HFFc6 (cell line): Measurements from ENCODE around the gene USP4. TPM values are rescaled to one million over a fixed set of nuclear protein-coding genes. Genes with fewer than 3 reads are reported as not detected.

Source experiments
- DNase-seq: peaks from one replicate; pipeline ENCODE4 v3.0.0-alpha.2; 2018
- H3K27ac Mint-ChIP-seq: 2 replicates; pipeline ENCODE4 v1.8.0; 2020; ENCODE audit warnings: mild to moderate bottlenecking, mixed read lengths
- H3K27me3 Mint-ChIP-seq: 2 replicates; pipeline ENCODE4 v1.8.0; 2021; ENCODE audit warnings: mild to moderate bottlenecking, moderate library complexity, mixed read lengths; ENCODE audit not compliant: insufficient read depth
- H3K36me3 Mint-ChIP-seq: 2 replicates; pipeline ENCODE4 v1.8.0; 2021; ENCODE audit warnings: low read depth, mixed read lengths
- H3K4me1 Mint-ChIP-seq: 2 replicates; pipeline ENCODE4 v1.8.0; 2020; ENCODE audit warnings: low read depth, mixed read lengths
- H3K4me3 Mint-ChIP-seq: 2 replicates; pipeline ENCODE4 v1.8.0; 2020; ENCODE audit warnings: mild to moderate bottlenecking, moderate library complexity, mixed read lengths
- H3K9me3 Mint-ChIP-seq: 2 replicates; pipeline ENCODE4 v1.8.0; 2020; ENCODE audit warnings: mild to moderate bottlenecking, mixed read lengths
- long read RNA-seq: library from polyadenylated mRNA; unstranded; transcript quantifications from one replicate; pipeline ENCODE4 v2.0.0, GENCODE V29; 2019
- total RNA-seq, 6 experiments: library from RNA; stranded (reverse); fragmentation: NEBNext Ultra II Directional; extraction: Animal tissue kit (Norgen Biotek cat#: 25700); gene quantifications; 2 replicates in 1 of 6; 3 replicates in 5 of 6; pipeline ENCODE4 v1.2.3, GENCODE V29; 2021
- TF ChIP-seq, protein P1 (sequence below): fragments of 200-600 bp; sonication (generic); IDR thresholded peaks from 2 replicates; pipeline ENCODE4 v1.5.0; 2021; ENCODE audit warnings: antibody characterized with exemption, mild to moderate bottlenecking

Gene USP4, protein sequence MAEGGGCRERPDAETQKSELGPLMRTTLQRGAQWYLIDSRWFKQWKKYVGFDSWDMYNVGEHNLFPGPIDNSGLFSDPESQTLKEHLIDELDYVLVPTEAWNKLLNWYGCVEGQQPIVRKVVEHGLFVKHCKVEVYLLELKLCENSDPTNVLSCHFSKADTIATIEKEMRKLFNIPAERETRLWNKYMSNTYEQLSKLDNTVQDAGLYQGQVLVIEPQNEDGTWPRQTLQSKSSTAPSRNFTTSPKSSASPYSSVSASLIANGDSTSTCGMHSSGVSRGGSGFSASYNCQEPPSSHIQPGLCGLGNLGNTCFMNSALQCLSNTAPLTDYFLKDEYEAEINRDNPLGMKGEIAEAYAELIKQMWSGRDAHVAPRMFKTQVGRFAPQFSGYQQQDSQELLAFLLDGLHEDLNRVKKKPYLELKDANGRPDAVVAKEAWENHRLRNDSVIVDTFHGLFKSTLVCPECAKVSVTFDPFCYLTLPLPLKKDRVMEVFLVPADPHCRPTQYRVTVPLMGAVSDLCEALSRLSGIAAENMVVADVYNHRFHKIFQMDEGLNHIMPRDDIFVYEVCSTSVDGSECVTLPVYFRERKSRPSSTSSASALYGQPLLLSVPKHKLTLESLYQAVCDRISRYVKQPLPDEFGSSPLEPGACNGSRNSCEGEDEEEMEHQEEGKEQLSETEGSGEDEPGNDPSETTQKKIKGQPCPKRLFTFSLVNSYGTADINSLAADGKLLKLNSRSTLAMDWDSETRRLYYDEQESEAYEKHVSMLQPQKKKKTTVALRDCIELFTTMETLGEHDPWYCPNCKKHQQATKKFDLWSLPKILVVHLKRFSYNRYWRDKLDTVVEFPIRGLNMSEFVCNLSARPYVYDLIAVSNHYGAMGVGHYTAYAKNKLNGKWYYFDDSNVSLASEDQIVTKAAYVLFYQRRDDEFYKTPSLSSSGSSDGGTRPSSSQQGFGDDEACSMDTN
- total RNA-seq: 10 to 100 TPM; 41.4 to 48.3 (median 44.8) TPM
- long read RNA-seq, transcript USP4-201 (22 exons, 3,126 nt): major isoform, 28 of 49 reads
- long read RNA-seq, transcript USP4-202 (21 exons, 3,222 nt): minor isoform, 5 of 49 reads
- long read RNA-seq, partial matches to known transcripts: 3 of 49 reads
- long read RNA-seq, other reads (novel, unspliced or antisense): 8 of 49 reads

DNA sequence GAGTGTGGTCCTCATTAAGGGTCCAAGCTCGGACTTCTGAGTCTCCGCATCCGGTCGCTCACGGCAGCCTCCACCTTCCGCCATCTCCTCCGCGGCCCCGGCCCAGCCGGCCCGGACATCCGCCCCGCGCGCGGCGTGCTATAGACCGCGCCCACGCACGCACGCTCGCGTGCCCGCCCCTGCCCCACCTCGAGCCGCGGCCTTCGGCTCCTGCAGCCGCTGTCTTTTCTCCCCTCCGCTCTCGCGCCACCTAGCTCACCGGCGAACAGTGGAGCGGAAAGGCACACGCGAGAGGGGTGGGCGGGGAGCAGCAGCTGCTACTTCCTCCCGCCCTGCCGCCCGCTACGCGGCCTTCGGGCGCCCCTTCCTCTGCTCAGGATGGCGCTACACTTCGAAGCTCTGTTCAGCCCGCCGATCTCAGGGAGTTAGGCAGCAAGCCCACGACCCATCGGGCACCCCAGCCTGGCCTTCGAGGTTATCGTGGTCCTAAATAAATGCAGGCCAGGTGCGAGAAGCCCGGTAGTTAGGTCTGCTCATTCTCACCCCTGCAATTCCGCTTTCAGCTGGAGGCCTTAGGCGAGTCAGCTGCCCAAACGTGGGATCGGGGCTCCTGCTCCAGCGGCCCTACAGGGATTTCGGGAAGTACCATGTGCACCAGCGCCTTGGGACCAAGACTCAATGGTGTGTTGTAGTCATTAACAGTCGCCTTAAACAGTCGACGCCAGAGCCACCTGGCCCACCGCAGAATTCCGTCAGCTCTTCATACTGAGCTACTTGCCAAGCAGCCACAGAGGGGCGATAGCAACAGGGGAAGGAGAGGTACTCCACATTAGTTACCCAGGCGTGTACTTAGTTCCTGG is at the start of gene USP4:
TSS of gene USP4 (minus strand) at position 113 of the 860 bp plus-strand sequence. CDS start at position 84, 29 bp downstream.
- Mint-ChIP-seq H3K27ac (peak within 1 kb of the TSS; percentile 85), H3K9me3 (no peaks in the 10 kb centered on the region), H3K4me3 (peak within 1 kb of the TSS; percentile 99), H3K4me1 (peaks cover 30% of the 10 kb centered on the region), H3K27me3 (no peaks in the 10 kb centered on the region), H3K36me3 (0 out of 2 replicates have a peak, but pooled peaks cover 4% of the 10 kb centered on the region)
- TF ChIP-seq, protein P1, sequence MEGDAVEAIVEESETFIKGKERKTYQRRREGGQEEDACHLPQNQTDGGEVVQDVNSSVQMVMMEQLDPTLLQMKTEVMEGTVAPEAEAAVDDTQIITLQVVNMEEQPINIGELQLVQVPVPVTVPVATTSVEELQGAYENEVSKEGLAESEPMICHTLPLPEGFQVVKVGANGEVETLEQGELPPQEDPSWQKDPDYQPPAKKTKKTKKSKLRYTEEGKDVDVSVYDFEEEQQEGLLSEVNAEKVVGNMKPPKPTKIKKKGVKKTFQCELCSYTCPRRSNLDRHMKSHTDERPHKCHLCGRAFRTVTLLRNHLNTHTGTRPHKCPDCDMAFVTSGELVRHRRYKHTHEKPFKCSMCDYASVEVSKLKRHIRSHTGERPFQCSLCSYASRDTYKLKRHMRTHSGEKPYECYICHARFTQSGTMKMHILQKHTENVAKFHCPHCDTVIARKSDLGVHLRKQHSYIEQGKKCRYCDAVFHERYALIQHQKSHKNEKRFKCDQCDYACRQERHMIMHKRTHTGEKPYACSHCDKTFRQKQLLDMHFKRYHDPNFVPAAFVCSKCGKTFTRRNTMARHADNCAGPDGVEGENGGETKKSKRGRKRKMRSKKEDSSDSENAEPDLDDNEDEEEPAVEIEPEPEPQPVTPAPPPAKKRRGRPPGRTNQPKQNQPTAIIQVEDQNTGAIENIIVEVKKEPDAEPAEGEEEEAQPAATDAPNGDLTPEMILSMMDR: peak; percentile 45
- DNase-seq: peak; percentile 73

GRCh38 chr3:49389297-49389696 is 49.4 kb upstream of the USP4 start:
- peaks cover 30% of the 10 kb centered on the region for H3K36me3 Mint-ChIP-seq
- no peak overlapping the region for H3K4me3 Mint-ChIP-seq

GRCh38 chr3:49388289-49388820 is 48.5 kb upstream of the USP4 start:
- Mint-ChIP-seq H3K27me3 (peaks cover 4% of the 10 kb centered on the region), H3K4me3 (no peak overlapping the region), H3K9me3 (no peaks in the 10 kb centered on the region), H3K36me3 (peaks cover 31% of the 10 kb centered on the region), H3K4me1 (peaks cover 36% of the 10 kb centered on the region), H3K27ac (peak overlapping the region; percentile 59; the same call in 1 of the 2 replicates)
- TF ChIP-seq, protein P1: no peak
- no peak for DNase-seq

More at GRCh38 chr3:49389297-49389696, 49.4 kb upstream of the USP4 start:
- no peak for DNase-seq
- TF ChIP-seq, protein P1: no peak
- H3K9me3 Mint-ChIP-seq: no peaks in the 10 kb centered on the region
- no peak overlapping the region for H3K27ac Mint-ChIP-seq
- peaks cover 4% of the 10 kb centered on the region for H3K27me3 Mint-ChIP-seq
- peaks cover 26% of the 10 kb centered on the region for H3K4me1 Mint-ChIP-seq

GRCh38 chr3:49387721-49388120 is 47.9 kb upstream of the USP4 start:
- DNase-seq: peak; percentile 43
- no peak overlapping the region for H3K4me3 Mint-ChIP-seq
- H3K27me3 Mint-ChIP-seq: peaks cover 3% of the 10 kb centered on the region
- peaks cover 28% of the 10 kb centered on the region for H3K36me3 Mint-ChIP-seq
- H3K27ac Mint-ChIP-seq: peak overlapping the region; percentile 59
- TF ChIP-seq, protein P1: no peak
- H3K4me1 Mint-ChIP-seq: peaks cover 36% of the 10 kb centered on the region
- H3K9me3 Mint-ChIP-seq: no peaks in the 10 kb centered on the region
